HCT116 (cell line): Measurements from ENCODE around the gene SDC3. TPM values are rescaled to one million over a fixed set of nuclear protein-coding genes. Genes with fewer than 3 reads are reported as not detected.
A peak's percentile ranks its signal among the peaks of the same experiment; 100 is the strongest.

Experiments used
- ATAC-seq: fragments of 200-7000 bp; cut with Tn5 transposase; 2 replicates; pipeline ENCODE4 v1.9.1; 2020; ENCODE audit warnings: mild to moderate bottlenecking, moderate library complexity
- BruUV-seq: library from RNA; stranded (reverse); fragments of 400-500 nt; replicated peaks from 2 replicates; lab custom pipeline; 2021; lab: Mats Ljungman, UMichigan
- CTCF ChIA-PET: fragments of 300-600 bp; sonication (Branson Sonifier 250); formaldehyde crosslinking; loops from one replicate; lab custom pipeline; 2021; ENCODE audit warnings: antibody characterized with exemption; lab: Charles Lee
- POLR2A ChIA-PET: fragments of 300-600, 350-600 bp; sonication (Branson Sonifier 250); formaldehyde crosslinking; loops from one replicate; lab custom pipeline; 2021; ENCODE audit warnings: antibody characterized with exemption; lab: Charles Lee
- RAD21 ChIA-PET, 2 experiments: fragments of 300-600 bp; sonication (Branson Sonifier 250); formaldehyde crosslinking; loops; one replicate each; lab custom pipeline; 2023; ENCODE audit warnings: low total read pairs in 2 of 2; ENCODE audit not compliant: uncharacterized antibody in 2 of 2, unreplicated experiment in 2 of 2, low non-redundant PET in 1 of 2; lab: Charles Lee
- DNase-seq: peaks from one replicate; pipeline ENCODE4 v3.0.0-alpha.2; 2010; ENCODE audit warnings: low read depth, low spot score
- H2AFZ ChIP-seq: fragments of 200-600 bp; shearing (Covaris generic), sonication (generic); 2 replicates; pipeline ENCODE4 v1.6.1; 2017; ENCODE audit warnings: low read depth, mixed run types, mixed read lengths, antibody characterized with exemption, low read length; ENCODE audit not compliant: poor library complexity, severe bottlenecking
- H3K27ac ChIP-seq: 2 replicates; pipeline ENCODE4 v1.5.1; 2012; ENCODE audit warnings: low read depth, low read length
- H3K27me3 ChIP-seq: fragments of 200-600 bp; sonication (generic); 2 replicates; pipeline ENCODE4 v1.6.1; 2016; ENCODE audit warnings: mixed run types, low read length, mixed read lengths; ENCODE audit not compliant: insufficient read depth
- H3K36me3 ChIP-seq, 2 experiments: fragments of 200-500 bp in 1 of 2; fragments of 200-600 bp in 1 of 2; sonication (Bioruptor generic) in 1 of 2; sonication (generic) in 1 of 2; 2 replicates each; pipeline versions ENCODE4 v1.5.1 to v1.6.1; 2014 to 2016; ENCODE audit warnings: low read length in 2 of 2, inconsistent platforms in 1 of 2, mixed read lengths in 1 of 2, mixed run types in 1 of 2; ENCODE audit not compliant: insufficient read depth in 2 of 2, control insufficient read depth in 1 of 2
- H3K4me1 ChIP-seq, 2 experiments: fragments of 200-600 bp in 1 of 2; sonication (generic) in 1 of 2; 2 replicates each; pipeline versions ENCODE4 v1.5.1 to v1.6.1; 2012 to 2017; ENCODE audit warnings: low read length in 2 of 2, inconsistent platforms in 1 of 2, mild to moderate bottlenecking in 1 of 2, mixed read lengths in 1 of 2, mixed run types in 1 of 2, moderate library complexity in 1 of 2; ENCODE audit not compliant: insufficient read depth in 2 of 2, control insufficient read depth in 1 of 2
- H3K4me2 ChIP-seq: fragments of 200-600 bp; sonication (generic); 2 replicates; pipeline ENCODE4 v1.6.1; 2017; ENCODE audit warnings: mixed run types, low read length, mixed read lengths
- H3K4me3 ChIP-seq, 2 experiments: fragments of 200-600 bp in 1 of 2; sonication (generic) in 1 of 2; replicated peaks in 1 of 2; 2 replicates each; pipeline ENCODE4 v1.5.1; 2011 to 2016; ENCODE audit warnings: low read length in 2 of 2, control low read depth in 1 of 2, low read depth in 1 of 2, mild to moderate bottlenecking in 1 of 2, mixed read lengths in 1 of 2, mixed run types in 1 of 2
- H3K79me2 ChIP-seq: fragments of 200-600 bp; sonication (generic); 2 replicates; pipeline ENCODE4 v1.6.1; 2017; ENCODE audit warnings: mild to moderate bottlenecking, mixed run types, low read length, moderate library complexity, mixed read lengths; ENCODE audit not compliant: insufficient read depth
- H3K9ac ChIP-seq: fragments of 200-600 bp; sonication (generic); 2 replicates; pipeline ENCODE4 v1.6.1; 2016; ENCODE audit warnings: low read length, mixed read lengths
- H3K9me2 ChIP-seq: fragments of 200-600 bp; sonication (generic), shearing (Covaris generic); 2 replicates; pipeline ENCODE4 v1.6.1; 2017; ENCODE audit warnings: mixed run types, mild to moderate bottlenecking, moderate library complexity; ENCODE audit not compliant: insufficient read depth
- H3K9me3 ChIP-seq, 2 experiments: fragments of 200-500 bp in 1 of 2; fragments of 200-600 bp in 1 of 2; sonication (Bioruptor generic) in 1 of 2; sonication (generic) in 1 of 2; 2 replicates each; pipeline ENCODE4 v1.6.1; 2014 to 2017; ENCODE audit warnings: low read length in 2 of 2, mixed read lengths in 2 of 2, inconsistent platforms in 1 of 2, low read depth in 1 of 2, mild to moderate bottlenecking in 1 of 2, mixed run types in 1 of 2, moderate library complexity in 1 of 2; ENCODE audit not compliant: control insufficient read depth in 1 of 2, insufficient read depth in 1 of 2
- H4K20me1 ChIP-seq: fragments of 200-600 bp; sonication (generic), shearing (Covaris generic); 2 replicates; pipeline ENCODE4 v1.6.1; 2017; ENCODE audit warnings: mixed run types, mild to moderate bottlenecking, moderate library complexity; ENCODE audit not compliant: insufficient read depth
- ATF3 ChIP-seq: IDR thresholded peaks from 2 replicates; pipeline ENCODE4 v1.6.1; 2012
- EGR1 ChIP-seq: IDR thresholded peaks from 2 replicates; pipeline ENCODE4 v1.6.1; 2012; ENCODE audit warnings: low read depth
- ELF1 ChIP-seq: IDR thresholded peaks from 2 replicates; pipeline ENCODE4 v1.6.1; 2012; ENCODE audit warnings: low read depth, borderline replicate concordance
- EZH2phosphoT487 ChIP-seq: fragments of 200-600 bp; IDR thresholded peaks from 2 replicates; pipeline ENCODE4 v1.6.1; 2018; ENCODE audit warnings: antibody characterized with exemption, borderline replicate concordance
- FOSL1 ChIP-seq: IDR thresholded peaks from 2 replicates; pipeline ENCODE4 v1.6.1; 2012; ENCODE audit warnings: low read depth
- POLR2A ChIP-seq: IDR thresholded peaks from 2 replicates; pipeline ENCODE4 v1.7.0; 2011; ENCODE audit warnings: borderline replicate concordance; ENCODE audit not compliant: insufficient read depth, insufficient read length; ENCODE audit errors: extremely low read depth
- POLR2AphosphoS5 ChIP-seq: IDR thresholded peaks from 2 replicates; pipeline ENCODE4 v1.6.1; 2011; ENCODE audit warnings: mild to moderate bottlenecking, low read depth, low read length, moderate library complexity
- RAD21 ChIP-seq: IDR thresholded peaks from 2 replicates; pipeline ENCODE4 v1.6.1; 2012; ENCODE audit warnings: low read depth, mild to moderate bottlenecking
- SP1 ChIP-seq: IDR thresholded peaks from 2 replicates; pipeline ENCODE4 v1.6.1; 2012; ENCODE audit warnings: low read depth
- TCF7L2 ChIP-seq: IDR thresholded peaks from 2 replicates; pipeline ENCODE4 v1.7.0; 2011; ENCODE audit warnings: borderline replicate concordance, inconsistent platforms; ENCODE audit not compliant: insufficient read depth, insufficient read length; ENCODE audit errors: extremely low read depth
- YY1 ChIP-seq: IDR thresholded peaks from 2 replicates; pipeline ENCODE4 v1.6.1; 2011; ENCODE audit warnings: low read length, low read depth, moderate library complexity, mild to moderate bottlenecking; ENCODE audit not compliant: insufficient replicate concordance; ENCODE audit errors: extremely low read depth
- ZFX ChIP-seq: fragments of 450-650 bp; IDR thresholded peaks from 2 replicates; pipeline ENCODE4 v1.6.1; 2017
- intact Hi-C: fragments of 100-400 bp; cut with micrococcal nuclease; formaldehyde crosslinking; loops from 2 replicates; pipeline ENCODE4 v1.10.0; 2022
- total RNA-seq: library from RNA; stranded (reverse); gene quantifications from one replicate; pipeline ENCODE4 v1.2.1, GENCODE V29; 2021; ENCODE audit not compliant: unreplicated experiment
- TF ChIP-seq, protein P1 (sequence below), 3 experiments: fragments of 200-600 bp in 1 of 3; sonication (generic) in 1 of 3; IDR thresholded peaks in 2 of 3; conservative IDR thresholded peaks in 1 of 3; 2 replicates each; pipeline ENCODE4 v1.5.1; 2012 to 2017; ENCODE audit warnings: low read depth in 2 of 3, low read length in 2 of 3, antibody characterized with exemption in 1 of 3, borderline replicate concordance in 1 of 3, control low read depth in 1 of 3, mild to moderate bottlenecking in 1 of 3, mixed read lengths in 1 of 3, mixed run types in 1 of 3, moderate library complexity in 1 of 3; ENCODE audit not compliant: insufficient read depth in 1 of 3

SDC3 gene
- total RNA-seq, 1 experiment from 2014 or later, result 40.1 TPM

DNA sequence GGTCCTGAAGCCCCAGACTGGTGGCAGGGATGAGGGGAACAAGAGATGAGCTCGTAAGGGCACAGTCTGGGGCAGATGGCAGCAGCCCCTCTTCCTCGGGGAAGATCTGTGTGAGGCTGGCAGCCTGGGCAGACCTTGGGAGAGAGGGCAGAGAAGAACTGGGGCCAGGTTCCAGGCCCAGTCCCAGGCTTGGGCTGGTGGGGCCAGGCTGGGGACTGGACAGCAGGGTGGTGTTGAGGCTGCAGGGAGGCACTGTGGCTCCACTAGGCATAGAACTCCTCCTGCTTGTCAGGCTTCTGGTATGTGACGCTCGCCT, 35.7 kb downstream of the SDC3 start:
- no peak overlapping the region for H3K27ac ChIP-seq
- no peaks in the 10 kb centered on the region for H3K27me3 ChIP-seq
- no TSS peak for BruUV-seq
- no peak for TF ChIP-seq SP1
- no peak for TF ChIP-seq YY1
- no peak for TF ChIP-seq ATF3
- TF ChIP-seq ELF1, result no peak
- no peak for TF ChIP-seq EGR1
- TF ChIP-seq EZH2phosphoT487, result no peak
- H3K9me2 ChIP-seq, result no peaks in the 10 kb centered on the region
- DNase-seq (no peak), ATAC-seq (no peak)
- intact Hi-C loops, result no loop called here
- H3K9me3 ChIP-seq, result no peaks in the 10 kb centered on the region
- no peaks in the 10 kb centered on the region for H3K4me1 ChIP-seq
- no peak overlapping the region for H3K4me3 ChIP-seq
- H2AFZ ChIP-seq, result no peak overlapping the region
- H3K79me2 ChIP-seq, result no peaks in the 10 kb centered on the region
- ChIA-PET RAD21 (no interaction called here), CTCF (no interaction called here), POLR2A (no interaction called here)
- H3K36me3 ChIP-seq, result no peaks in the 10 kb centered on the region; a peak in 1 of 4 replicates
- no peak overlapping the region for H3K4me2 ChIP-seq
- no peak overlapping the region for H3K9ac ChIP-seq
- H4K20me1 ChIP-seq, result no peaks in the 10 kb centered on the region

DNA sequence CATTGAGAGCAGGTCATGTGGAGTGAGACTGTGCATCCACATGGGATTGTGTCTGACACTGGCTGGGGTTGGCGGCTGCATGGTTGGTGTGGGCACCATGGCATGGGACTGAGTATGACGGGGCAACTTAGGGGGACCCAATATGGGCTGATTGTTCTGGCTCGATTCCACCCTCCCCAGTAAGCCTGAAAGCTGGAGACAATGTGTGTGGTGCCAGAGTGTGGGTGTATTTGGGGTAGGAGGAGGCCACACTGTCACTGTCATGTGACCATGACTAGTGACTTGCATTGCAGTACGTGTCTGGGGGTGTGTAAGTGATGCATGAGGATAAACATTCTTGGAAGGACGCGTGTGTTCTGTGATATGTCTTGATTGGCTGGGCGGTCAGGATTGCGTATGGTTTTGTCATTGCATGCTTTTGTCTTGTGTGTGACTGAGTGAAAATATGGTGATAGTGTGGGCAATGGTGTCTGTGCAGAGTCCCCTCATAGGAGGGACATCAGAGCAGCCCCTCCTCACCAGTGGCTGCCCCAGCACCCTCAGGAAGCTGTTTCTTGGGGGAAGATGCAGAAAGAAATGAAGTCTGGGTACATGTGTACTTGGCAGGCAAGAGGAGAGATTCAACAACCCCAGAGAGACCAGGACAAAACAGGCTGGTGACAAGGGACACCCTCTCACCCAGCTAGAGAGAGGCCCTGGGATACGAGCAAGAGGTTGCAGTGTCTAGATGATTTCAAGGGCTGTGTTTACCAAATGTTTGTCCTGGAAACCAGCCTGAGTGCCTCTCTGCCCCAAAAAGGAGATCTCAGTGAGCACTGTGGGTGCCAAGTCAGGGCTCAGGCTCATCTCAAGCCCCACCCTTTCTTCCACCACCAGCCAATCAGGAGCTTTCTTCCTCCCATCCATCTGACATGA, 36.3 kb downstream of the SDC3 start:
- Histone ChIP-seq H3K79me2 (no peaks in the 10 kb centered on the region), H3K4me3 (no peak overlapping the region), H4K20me1 (no peaks in the 10 kb centered on the region), H3K27me3 (no peaks in the 10 kb centered on the region), H3K36me3 (no peaks in the 10 kb centered on the region; a peak in 1 of 4 replicates), H3K9me2 (no peaks in the 10 kb centered on the region), H2AFZ (no peak overlapping the region), H3K9me3 (no peaks in the 10 kb centered on the region), H3K9ac (no peak overlapping the region), H3K27ac (no peak overlapping the region), H3K4me1 (no peaks in the 10 kb centered on the region), H3K4me2 (no peak overlapping the region)
- ChIA-PET POLR2A (no interaction called here), CTCF (no interaction called here), RAD21 (no interaction called here)
- intact Hi-C loops, result no loop called here
- ATAC-seq (peak; percentile 67), DNase-seq (no peak)
- BruUV-seq, result TSS peak; percentile 45
- TF ChIP-seq FOSL1, result no peak
- no peak for TF ChIP-seq POLR2A
- no peak for TF ChIP-seq TCF7L2
- TF ChIP-seq YY1, result no peak
- TF ChIP-seq POLR2AphosphoS5, result no peak
- TF ChIP-seq, protein P1, sequence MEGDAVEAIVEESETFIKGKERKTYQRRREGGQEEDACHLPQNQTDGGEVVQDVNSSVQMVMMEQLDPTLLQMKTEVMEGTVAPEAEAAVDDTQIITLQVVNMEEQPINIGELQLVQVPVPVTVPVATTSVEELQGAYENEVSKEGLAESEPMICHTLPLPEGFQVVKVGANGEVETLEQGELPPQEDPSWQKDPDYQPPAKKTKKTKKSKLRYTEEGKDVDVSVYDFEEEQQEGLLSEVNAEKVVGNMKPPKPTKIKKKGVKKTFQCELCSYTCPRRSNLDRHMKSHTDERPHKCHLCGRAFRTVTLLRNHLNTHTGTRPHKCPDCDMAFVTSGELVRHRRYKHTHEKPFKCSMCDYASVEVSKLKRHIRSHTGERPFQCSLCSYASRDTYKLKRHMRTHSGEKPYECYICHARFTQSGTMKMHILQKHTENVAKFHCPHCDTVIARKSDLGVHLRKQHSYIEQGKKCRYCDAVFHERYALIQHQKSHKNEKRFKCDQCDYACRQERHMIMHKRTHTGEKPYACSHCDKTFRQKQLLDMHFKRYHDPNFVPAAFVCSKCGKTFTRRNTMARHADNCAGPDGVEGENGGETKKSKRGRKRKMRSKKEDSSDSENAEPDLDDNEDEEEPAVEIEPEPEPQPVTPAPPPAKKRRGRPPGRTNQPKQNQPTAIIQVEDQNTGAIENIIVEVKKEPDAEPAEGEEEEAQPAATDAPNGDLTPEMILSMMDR (IDR thresholded peaks at IDR 0.05 in 2 of 3, conservative IDR thresholded peaks at IDR 0.05 in 1 of 3; ENCODE audit: borderline replicate concordance in 1 of 3, insufficient read depth in 1 of 3, low read depth in 2 of 3, low read length in 2 of 3), result no peak
- no peak for TF ChIP-seq ATF3
- TF ChIP-seq ZFX, result no peak
- no peak for TF ChIP-seq RAD21
